ENCODE measurements around the gene PCA3.

DNA sequence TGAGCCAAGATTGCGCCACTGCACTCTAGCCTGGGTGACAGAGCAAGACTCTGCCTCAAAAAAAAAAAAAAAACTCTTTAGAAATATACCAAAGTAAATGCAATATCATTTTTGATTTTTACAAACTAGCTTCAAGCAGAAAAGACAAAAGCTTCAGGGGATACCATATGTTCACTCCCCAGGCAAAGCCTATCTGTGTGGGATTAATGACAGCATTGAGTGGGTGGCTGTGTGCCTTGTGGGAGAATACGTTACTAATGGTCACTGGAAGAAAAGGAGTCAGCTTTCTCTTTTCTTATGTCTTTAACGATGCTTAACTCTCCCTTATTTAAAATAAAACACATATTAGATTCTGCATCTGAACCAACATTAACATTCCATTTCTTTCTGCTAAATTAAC lies 1.9 kb downstream of the PCA3 start:
- TF ChIP-seq, protein P1, sequence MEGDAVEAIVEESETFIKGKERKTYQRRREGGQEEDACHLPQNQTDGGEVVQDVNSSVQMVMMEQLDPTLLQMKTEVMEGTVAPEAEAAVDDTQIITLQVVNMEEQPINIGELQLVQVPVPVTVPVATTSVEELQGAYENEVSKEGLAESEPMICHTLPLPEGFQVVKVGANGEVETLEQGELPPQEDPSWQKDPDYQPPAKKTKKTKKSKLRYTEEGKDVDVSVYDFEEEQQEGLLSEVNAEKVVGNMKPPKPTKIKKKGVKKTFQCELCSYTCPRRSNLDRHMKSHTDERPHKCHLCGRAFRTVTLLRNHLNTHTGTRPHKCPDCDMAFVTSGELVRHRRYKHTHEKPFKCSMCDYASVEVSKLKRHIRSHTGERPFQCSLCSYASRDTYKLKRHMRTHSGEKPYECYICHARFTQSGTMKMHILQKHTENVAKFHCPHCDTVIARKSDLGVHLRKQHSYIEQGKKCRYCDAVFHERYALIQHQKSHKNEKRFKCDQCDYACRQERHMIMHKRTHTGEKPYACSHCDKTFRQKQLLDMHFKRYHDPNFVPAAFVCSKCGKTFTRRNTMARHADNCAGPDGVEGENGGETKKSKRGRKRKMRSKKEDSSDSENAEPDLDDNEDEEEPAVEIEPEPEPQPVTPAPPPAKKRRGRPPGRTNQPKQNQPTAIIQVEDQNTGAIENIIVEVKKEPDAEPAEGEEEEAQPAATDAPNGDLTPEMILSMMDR (IDR thresholded peaks at IDR 0.05; ENCODE audit: low read depth, low read length, poor library complexity, severe bottlenecking) = no peak
- no peak for TF ChIP-seq EZH2phosphoT487 (IDR thresholded peaks at IDR 0.05; ENCODE audit: borderline replicate concordance, low read length)

Measured in DOHH2 (cell line).